HAP-1 (cell line): ENCODE results near the gene KRTAP10-5.
"Not testable (repeated sequence)": the region's sequence is repeated elsewhere in the genome, so short reads cannot be mapped to it uniquely, and the experiment has no call there.

Experiments used
- DNase-seq, 2 experiments: peaks; one replicate each; pipeline ENCODE4 v3.0.0-alpha.2; 2016 to 2020; ENCODE audit warnings: low spot score in 2 of 2
- H3K27me3 ChIP-seq: fragments of 250-450 bp; sonication (Bioruptor Pico); 2 replicates; pipeline ENCODE4 v1.5.1; 2020; ENCODE audit warnings: low read depth, mild to moderate bottlenecking, moderate library complexity
- H3K36me3 ChIP-seq: fragments of 250-450 bp; sonication (Bioruptor Pico); replicated peaks from 2 replicates; pipeline ENCODE4 v1.5.1; 2020; ENCODE audit warnings: mild to moderate bottlenecking
- H3K4me1 ChIP-seq: fragments of 250-450 bp; sonication (Bioruptor Pico); 2 replicates; pipeline ENCODE4 v1.5.1; 2020; ENCODE audit warnings: mild to moderate bottlenecking
- H3K4me3 ChIP-seq: fragments of 250-450 bp; sonication (Bioruptor Pico); 2 replicates; pipeline ENCODE4 v1.5.1; 2020; ENCODE audit warnings: mild to moderate bottlenecking, moderate library complexity
- H3K9me3 ChIP-seq: fragments of 250-450 bp; sonication (Bioruptor Pico); 2 replicates; pipeline ENCODE4 v1.5.1; 2020; ENCODE audit warnings: mild to moderate bottlenecking, moderate library complexity
- in situ Hi-C: fragments of 300-500 bp; cut with MboI; formaldehyde crosslinking; loops from 3 replicates; pipeline ENCODE4 v1.14.3; 2020; ENCODE audit warnings: low sequenced_read_pairs, inconsistent platforms, mixed read lengths

Gene KRTAP10-5

GRCh38 chr21:44591801-44592130 lies 11.4 kb upstream of the KRTAP10-5 start:
- H3K4me1 ChIP-seq, H3K9me3 ChIP-seq, H3K27me3 ChIP-seq, H3K36me3 ChIP-seq, H3K4me3 ChIP-seq, DNase-seq, in situ Hi-C loops: not testable (repeated sequence)

GRCh38 chr21:44590897-44591800 lies 10.7 kb upstream of the KRTAP10-5 start:
- in situ Hi-C loops, H3K27me3 ChIP-seq: not testable (repeated sequence)

GRCh38 chr21:44590311-44590721 lies 9.9 kb upstream of the KRTAP10-5 start:
- no peak for DNase-seq
- Histone ChIP-seq H3K27me3 (no peaks in the 10 kb centered on the region), H3K4me3 (no peak overlapping the region), H3K4me1 (no peaks in the 10 kb centered on the region), H3K36me3 (no peaks in the 10 kb centered on the region), H3K9me3 (no peaks in the 10 kb centered on the region; the same call in 1 of the 2 replicates)
- in situ Hi-C loops, result no loop called here

More at GRCh38 chr21:44590897-44591800, 10.7 kb upstream of the KRTAP10-5 start:
- not testable (repeated sequence) for H3K4me1 ChIP-seq, H3K4me3 ChIP-seq, H3K36me3 ChIP-seq, H3K9me3 ChIP-seq, DNase-seq

GRCh38 chr21:44589586-44590305 lies 9.3 kb upstream of the KRTAP10-5 start:
- DNase-seq, result no peak
- H3K4me1 ChIP-seq, result no peaks in the 10 kb centered on the region
- no peaks in the 10 kb centered on the region; the same call in 1 of the 2 replicates for H3K9me3 ChIP-seq
- no peaks in the 10 kb centered on the region for H3K36me3 ChIP-seq
- no peak overlapping the region for H3K4me3 ChIP-seq
- no peaks in the 10 kb centered on the region for H3K27me3 ChIP-seq
- in situ Hi-C loops, result no loop called here

- Histone ChIP-seq H3K4me3 (no peak overlapping the region), H3K27me3 (no peaks in the 10 kb centered on the region), H3K9me3 (no peaks in the 10 kb centered on the region; the same call in 1 of the 2 replicates), H3K36me3 (no peaks in the 10 kb centered on the region), H3K4me1 (no peaks in the 10 kb centered on the region)
- in situ Hi-C loops, result no loop called here
- DNase-seq, result no peak
Observed at GRCh38 chr21:44589094-44589493, 8.7 kb upstream of the KRTAP10-5 start.

GRCh38 chr21:44585892-44586291 lies 5.5 kb upstream of the KRTAP10-5 start:
- in situ Hi-C loops, result no loop called here
- H3K4me1 ChIP-seq, result no peaks in the 10 kb centered on the region
- H3K27me3 ChIP-seq, result no peaks in the 10 kb centered on the region
- no peak for DNase-seq
- peaks cover 4% of the 10 kb centered on the region for H3K9me3 ChIP-seq
- no peaks in the 10 kb centered on the region for H3K36me3 ChIP-seq
- no peak overlapping the region for H3K4me3 ChIP-seq

- Histone ChIP-seq H3K36me3 (no peaks in the 10 kb centered on the region), H3K4me1 (no peaks in the 10 kb centered on the region), H3K9me3 (peaks cover 4% of the 10 kb centered on the region), H3K4me3 (no peak overlapping the region), H3K27me3 (no peaks in the 10 kb centered on the region)
- no peak for DNase-seq
- in situ Hi-C loops, result no loop called here
Observed at GRCh38 chr21:44583800-44584147, 3.4 kb upstream of the KRTAP10-5 start.

- Histone ChIP-seq H3K27me3 (no peaks in the 10 kb centered on the region), H3K36me3 (no peaks in the 10 kb centered on the region), H3K4me1 (no peaks in the 10 kb centered on the region), H3K9me3 (peaks cover 4% of the 10 kb centered on the region), H3K4me3 (no peak overlapping the region)
- no peak for DNase-seq
- in situ Hi-C loops, result no loop called here
Observed at GRCh38 chr21:44583089-44583799, 2.8 kb upstream of the KRTAP10-5 start.

- in situ Hi-C loops, result no loop called here
- H3K36me3 ChIP-seq, result no peaks in the 10 kb centered on the region
- H3K4me3 ChIP-seq, result no peak overlapping the region
- H3K27me3 ChIP-seq, result no peaks in the 10 kb centered on the region
- DNase-seq, result no peak
- peaks cover 4% of the 10 kb centered on the region for H3K9me3 ChIP-seq
- no peaks in the 10 kb centered on the region for H3K4me1 ChIP-seq
Observed at GRCh38 chr21:44582055-44582454, 1.7 kb upstream of the KRTAP10-5 start.

GRCh38 chr21:44581158-44581557 lies 754 bp upstream of the KRTAP10-5 start:
- no peak overlapping the region for H3K4me3 ChIP-seq
- in situ Hi-C loops, result no loop called here
- peaks cover 4% of the 10 kb centered on the region; the same call in 1 of the 2 replicates for H3K9me3 ChIP-seq
- no peaks in the 10 kb centered on the region for H3K27me3 ChIP-seq
- no peaks in the 10 kb centered on the region for H3K4me1 ChIP-seq
- no peak for DNase-seq
- no peaks in the 10 kb centered on the region for H3K36me3 ChIP-seq

- in situ Hi-C loops, result no loop called here
- no peak overlapping the region for H3K4me3 ChIP-seq
- no peak for DNase-seq
Observed at GRCh38 chr21:44579833-44580144, 615 bp downstream of the KRTAP10-5 start.

GRCh38 chr21:44579056-44579832 lies 1.2 kb downstream of the KRTAP10-5 start:
- Histone ChIP-seq H3K27me3 (no peaks in the 10 kb centered on the region), H3K4me1 (no peaks in the 10 kb centered on the region), H3K36me3 (no peaks in the 10 kb centered on the region), H3K9me3 (peaks cover 4% of the 10 kb centered on the region; the same call in 1 of the 2 replicates), H3K4me3 (no peak overlapping the region)
- in situ Hi-C loops, result no loop called here
- no peak for DNase-seq

More at GRCh38 chr21:44579833-44580144, 615 bp downstream of the KRTAP10-5 start:
- H3K27me3 ChIP-seq, result no peaks in the 10 kb centered on the region
- H3K4me1 ChIP-seq, result no peaks in the 10 kb centered on the region
- H3K9me3 ChIP-seq, result peaks cover 4% of the 10 kb centered on the region; the same call in 1 of the 2 replicates
- H3K36me3 ChIP-seq, result no peaks in the 10 kb centered on the region

GRCh38 chr21:44578371-44579055 lies 1.9 kb downstream of the KRTAP10-5 start:
- no peaks in the 10 kb centered on the region for H3K4me1 ChIP-seq
- H3K36me3 ChIP-seq, result no peaks in the 10 kb centered on the region
- in situ Hi-C loops, result no loop called here
- H3K9me3 ChIP-seq, result peaks cover 4% of the 10 kb centered on the region; the same call in 1 of the 2 replicates
- no peaks in the 10 kb centered on the region for H3K27me3 ChIP-seq
- no peak overlapping the region for H3K4me3 ChIP-seq
- no peak for DNase-seq
